ENCODE measurements around the gene ATP2B1.

ATP2B1 gene

GRCh38 chr12:89632778-89633177, 75.9 kb downstream of the ATP2B1 start:
- H3K4me1 ChIP-seq (ENCODE audit: control insufficient read depth, low read length), result no peaks in the 10 kb centered on the region
- H4K20me1 ChIP-seq (ENCODE audit: control insufficient read depth, insufficient read depth, low read depth, low read length), result no peaks in the 10 kb centered on the region

DNA sequence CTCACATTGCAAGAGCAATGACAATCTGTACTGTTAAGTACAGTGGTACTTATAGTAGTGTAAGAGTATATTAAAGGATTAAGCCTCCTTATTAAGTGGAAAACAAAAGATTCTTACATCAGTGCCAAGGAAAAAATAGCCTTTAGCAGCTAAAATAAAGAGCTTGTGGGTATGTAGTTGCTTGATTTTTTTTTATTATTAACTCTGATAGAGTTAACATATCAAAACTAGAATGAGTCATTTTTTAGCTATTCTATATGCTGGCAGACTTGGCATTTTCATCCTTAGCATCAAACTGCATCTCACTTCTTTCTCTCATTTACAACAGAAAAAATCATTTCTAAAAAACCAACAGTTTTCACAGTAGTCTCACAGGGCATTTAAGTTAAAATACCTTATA, 86.5 kb downstream of the ATP2B1 start:
- Histone ChIP-seq H3F3A (ENCODE audit: control insufficient read depth, insufficient read depth) (0 out of 2 replicates have a peak, but pooled peaks cover 4% of the 10 kb centered on the region), H3K9me2 (replicated peaks; ENCODE audit: control insufficient read depth, low read length) (no peaks in the 10 kb centered on the region), H3K4me2 (ENCODE audit: low read length) (no peak overlapping the region), H4K20me1 (ENCODE audit: control insufficient read depth, insufficient read depth, low read depth, low read length) (no peaks in the 10 kb centered on the region), H3K4me3 (ENCODE audit: low read length) (no peak overlapping the region), H3K9me3 (ENCODE audit: control insufficient read depth, insufficient read depth, low read length) (no peaks in the 10 kb centered on the region), H3K36me3 (ENCODE audit: control insufficient read depth, low read length) (peaks cover 81% of the 10 kb centered on the region), H3K79me2 (ENCODE audit: control insufficient read depth, low read length) (no peaks in the 10 kb centered on the region; the same call in 1 of the 2 replicates), H3K4me1 (ENCODE audit: control insufficient read depth, low read length) (no peaks in the 10 kb centered on the region), H3K27ac (ENCODE audit: low read depth, low read length) (no peak overlapping the region), H3K27me3 (ENCODE audit: control insufficient read depth, low read length) (no peaks in the 10 kb centered on the region)
- TF ChIP-seq, protein P1, sequence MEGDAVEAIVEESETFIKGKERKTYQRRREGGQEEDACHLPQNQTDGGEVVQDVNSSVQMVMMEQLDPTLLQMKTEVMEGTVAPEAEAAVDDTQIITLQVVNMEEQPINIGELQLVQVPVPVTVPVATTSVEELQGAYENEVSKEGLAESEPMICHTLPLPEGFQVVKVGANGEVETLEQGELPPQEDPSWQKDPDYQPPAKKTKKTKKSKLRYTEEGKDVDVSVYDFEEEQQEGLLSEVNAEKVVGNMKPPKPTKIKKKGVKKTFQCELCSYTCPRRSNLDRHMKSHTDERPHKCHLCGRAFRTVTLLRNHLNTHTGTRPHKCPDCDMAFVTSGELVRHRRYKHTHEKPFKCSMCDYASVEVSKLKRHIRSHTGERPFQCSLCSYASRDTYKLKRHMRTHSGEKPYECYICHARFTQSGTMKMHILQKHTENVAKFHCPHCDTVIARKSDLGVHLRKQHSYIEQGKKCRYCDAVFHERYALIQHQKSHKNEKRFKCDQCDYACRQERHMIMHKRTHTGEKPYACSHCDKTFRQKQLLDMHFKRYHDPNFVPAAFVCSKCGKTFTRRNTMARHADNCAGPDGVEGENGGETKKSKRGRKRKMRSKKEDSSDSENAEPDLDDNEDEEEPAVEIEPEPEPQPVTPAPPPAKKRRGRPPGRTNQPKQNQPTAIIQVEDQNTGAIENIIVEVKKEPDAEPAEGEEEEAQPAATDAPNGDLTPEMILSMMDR (IDR thresholded peaks at IDR 0.05; ENCODE audit: low read depth, low read length, poor library complexity, severe bottlenecking), result no peak
- TF ChIP-seq EZH2phosphoT487 (IDR thresholded peaks at IDR 0.05; ENCODE audit: borderline replicate concordance, low read length), result no peak

More at GRCh38 chr12:89632778-89633177, 75.9 kb downstream of the ATP2B1 start:
- H3K4me3 ChIP-seq (ENCODE audit: low read length), result no peak overlapping the region
- H3K27me3 ChIP-seq (ENCODE audit: control insufficient read depth, low read length), result no peaks in the 10 kb centered on the region
- 0 out of 2 replicates have a peak, but pooled peaks cover 3% of the 10 kb centered on the region for H3K79me2 ChIP-seq (ENCODE audit: control insufficient read depth, low read length)
- no peaks in the 10 kb centered on the region for H3K9me3 ChIP-seq (ENCODE audit: control insufficient read depth, insufficient read depth, low read length)
- H3K4me2 ChIP-seq (ENCODE audit: low read length), result no peak overlapping the region
- peaks cover 3% of the 10 kb centered on the region; the same call in 1 of the 2 replicates for H3F3A ChIP-seq (ENCODE audit: control insufficient read depth, insufficient read depth)
- TF ChIP-seq, protein P1 (IDR thresholded peaks at IDR 0.05; ENCODE audit: low read depth, low read length, poor library complexity, severe bottlenecking), result no peak
- TF ChIP-seq EZH2phosphoT487 (IDR thresholded peaks at IDR 0.05; ENCODE audit: borderline replicate concordance, low read length), result no peak
- peaks cover 84% of the 10 kb centered on the region for H3K36me3 ChIP-seq (ENCODE audit: control insufficient read depth, low read length)
- no peaks in the 10 kb centered on the region for H3K9me2 ChIP-seq (replicated peaks; ENCODE audit: control insufficient read depth, low read length)
- no peak overlapping the region for H3K27ac ChIP-seq (ENCODE audit: low read depth, low read length)

DNA sequence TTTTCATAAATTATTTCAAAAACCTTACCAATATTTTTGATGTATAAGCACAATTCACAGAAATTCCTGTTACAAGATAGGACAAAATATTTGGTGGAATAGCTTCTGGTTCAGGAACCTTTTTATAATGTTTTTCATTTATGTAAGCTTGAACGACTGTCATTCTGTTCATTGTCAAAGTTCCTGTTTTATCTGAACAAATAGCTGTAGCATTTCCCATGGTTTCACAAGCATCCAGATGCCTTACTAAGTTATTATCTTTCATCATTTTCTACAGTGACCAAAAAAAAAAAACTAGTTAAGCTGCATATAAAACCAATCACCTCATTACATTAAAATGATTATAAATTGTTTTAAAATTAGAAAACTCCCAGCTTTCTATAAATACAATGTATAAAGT, 87.1 kb downstream of the ATP2B1 start:
- H3K27me3 ChIP-seq (ENCODE audit: control insufficient read depth, low read length), result no peaks in the 10 kb centered on the region
- H3K4me1 ChIP-seq (ENCODE audit: control insufficient read depth, low read length), result no peaks in the 10 kb centered on the region
- no peak overlapping the region for H3K4me3 ChIP-seq (ENCODE audit: low read length)
- H3K36me3 ChIP-seq (ENCODE audit: control insufficient read depth, low read length), result peaks cover 81% of the 10 kb centered on the region
- no peak for TF ChIP-seq EZH2phosphoT487 (IDR thresholded peaks at IDR 0.05; ENCODE audit: borderline replicate concordance, low read length)
- TF ChIP-seq, protein P1 (IDR thresholded peaks at IDR 0.05; ENCODE audit: low read depth, low read length, poor library complexity, severe bottlenecking), result no peak
- H3K4me2 ChIP-seq (ENCODE audit: low read length), result no peak overlapping the region
- no peaks in the 10 kb centered on the region for H3K9me3 ChIP-seq (ENCODE audit: control insufficient read depth, insufficient read depth, low read length)
- no peak overlapping the region for H3K27ac ChIP-seq (ENCODE audit: low read depth, low read length)
- no peaks in the 10 kb centered on the region; the same call in 1 of the 2 replicates for H3K79me2 ChIP-seq (ENCODE audit: control insufficient read depth, low read length)
- H3F3A ChIP-seq (ENCODE audit: control insufficient read depth, insufficient read depth), result 0 out of 2 replicates have a peak, but pooled peaks cover 4% of the 10 kb centered on the region
- no peaks in the 10 kb centered on the region for H3K9me2 ChIP-seq (replicated peaks; ENCODE audit: control insufficient read depth, low read length)
- H4K20me1 ChIP-seq (ENCODE audit: control insufficient read depth, insufficient read depth, low read depth, low read length), result no peaks in the 10 kb centered on the region
